ENCODE results near the gene SLC4A8. TPM values are rescaled to one million over a fixed set of nuclear protein-coding genes. Genes with fewer than 3 reads are reported as not detected.

The SLC4A8 gene
- total RNA-seq: 0.49 TPM in 1 of 2 replicates, not detected in the other

DNA sequence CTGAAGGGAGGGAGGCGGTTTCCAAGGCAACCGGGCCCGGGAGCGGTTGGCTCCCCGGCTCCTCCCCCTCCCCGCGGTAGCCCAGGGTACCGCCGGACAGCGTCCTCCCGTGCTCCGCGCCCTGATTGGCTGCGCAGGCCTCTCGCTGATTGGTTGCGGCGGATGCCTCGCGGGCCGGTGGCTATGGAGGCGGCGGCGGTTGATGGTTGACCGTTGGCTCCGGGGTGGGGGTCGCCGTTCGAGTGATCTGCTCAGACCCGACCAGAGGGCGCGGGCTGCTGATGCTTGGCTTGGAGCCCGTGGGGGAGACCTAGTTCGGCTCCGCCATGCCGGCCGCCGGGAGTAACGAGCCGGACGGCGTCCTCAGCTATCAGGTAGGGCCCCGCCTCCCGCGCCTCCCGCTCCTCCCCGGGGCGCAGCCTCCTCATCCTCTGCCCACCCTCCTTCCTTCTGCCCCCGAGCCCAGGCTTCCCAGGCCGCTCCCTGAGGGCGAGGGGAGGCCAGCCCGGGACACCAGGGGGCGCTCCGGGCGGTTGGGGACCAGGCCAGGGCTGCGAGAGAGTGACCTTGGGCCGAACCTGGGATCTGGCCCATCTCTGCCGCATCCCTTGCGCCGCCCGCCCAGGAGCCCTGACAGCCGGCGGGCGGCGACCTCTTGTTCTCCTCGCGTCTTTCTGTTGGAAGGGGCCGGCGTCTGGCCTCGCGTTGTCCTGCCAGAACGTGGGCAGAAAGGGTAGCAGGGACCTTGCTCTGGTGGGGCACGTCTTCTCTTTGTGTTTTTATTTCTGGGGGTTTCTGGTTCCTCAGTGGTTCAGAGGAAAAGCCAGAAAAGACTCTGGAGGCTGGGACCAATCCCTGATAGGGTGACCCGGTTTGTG lies at the start of gene SLC4A8:
Gene SLC4A8, plus strand, starts transcription at position 170 of the 878 bp plus-strand sequence. Its CDS starts 157 bp downstream, at position 327.

DNA sequence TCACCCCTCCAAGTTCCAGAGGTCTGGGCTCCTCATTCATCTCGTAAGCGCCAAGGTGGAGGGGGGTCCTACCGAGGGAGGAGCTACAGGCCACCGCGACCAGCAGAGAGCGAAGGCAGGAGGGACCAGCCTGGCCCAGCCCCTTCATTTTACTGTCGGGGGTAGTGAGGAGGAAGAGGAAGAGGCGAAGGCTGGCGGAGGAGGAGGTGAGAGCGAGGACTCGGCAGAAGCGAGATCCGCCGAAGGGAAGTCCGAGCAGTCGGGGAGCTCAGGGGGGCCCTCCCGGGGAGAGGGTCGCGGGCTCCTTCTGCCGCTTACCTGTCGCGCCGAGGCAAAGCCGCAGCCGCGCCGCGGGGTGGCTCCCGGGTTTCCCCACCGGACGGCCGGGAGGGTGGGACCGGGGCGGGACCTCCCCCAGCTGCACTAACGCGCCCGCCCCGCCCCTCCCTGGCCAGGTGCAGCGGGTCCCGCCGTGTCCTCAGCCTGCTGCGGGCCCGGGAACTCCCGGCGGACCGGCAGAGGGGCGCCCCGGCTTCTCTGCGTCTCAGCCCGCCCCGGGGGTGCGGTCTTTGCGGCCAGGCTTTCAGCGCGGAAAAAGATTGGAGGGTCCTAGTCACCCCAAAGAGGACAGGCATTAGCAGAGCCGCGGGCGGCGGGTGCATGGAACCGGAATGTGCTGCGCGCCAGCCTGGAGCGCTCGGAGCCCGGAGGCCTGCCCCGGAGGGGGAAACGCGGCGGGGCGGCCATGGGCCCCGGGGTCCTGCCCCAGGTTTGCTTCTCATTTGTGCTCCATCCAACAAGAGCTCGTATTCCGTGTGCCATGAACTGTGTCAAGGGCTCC lies 33.1 kb upstream of the SLC4A8 start, which contains the start of gene GALNT6:
Gene GALNT6, minus strand, starts transcription at position 124 of the 841 bp plus-strand sequence. CDS start 11,625 bp downstream, outside the sequence.

Other genes starting within 250 kb of the SLC4A8 start
- gene POU6F1, start 206.8 kb upstream of the SLC4A8 start, total RNA-seq: 1.4 and 1.5 TPM in 2 replicates
- gene DAZAP2, start 186.0 kb upstream of the SLC4A8 start, total RNA-seq: 222 and 249 TPM in 2 replicates
- 9.9 and 24.7 TPM in 2 replicates for gene SMAGP, start 154.4 kb upstream of the SLC4A8 start, total RNA-seq
- gene BIN2, start 100.7 kb upstream of the SLC4A8 start, total RNA-seq: not detected in 2 replicates
- gene CELA1, start 78.2 kb upstream of the SLC4A8 start, total RNA-seq: not detected in 2 replicates
- 3.4 and 5.0 TPM in 2 replicates for gene GALNT6, start 33.4 kb upstream of the SLC4A8 start, total RNA-seq
- gene SCN8A, start 166.4 kb downstream of the SLC4A8 start, total RNA-seq: 0.16 and 0.18 TPM in 2 replicates

Data from cardiac atrium fibroblast (primary cell).